ENCODE results near the gene GLIS1. TPM values are rescaled to one million over a fixed set of nuclear protein-coding genes. Genes with fewer than 3 reads are reported as not detected.

GLIS1 gene
- total RNA-seq, 1 experiment from 2014 or later = 0.39 TPM

DNA sequence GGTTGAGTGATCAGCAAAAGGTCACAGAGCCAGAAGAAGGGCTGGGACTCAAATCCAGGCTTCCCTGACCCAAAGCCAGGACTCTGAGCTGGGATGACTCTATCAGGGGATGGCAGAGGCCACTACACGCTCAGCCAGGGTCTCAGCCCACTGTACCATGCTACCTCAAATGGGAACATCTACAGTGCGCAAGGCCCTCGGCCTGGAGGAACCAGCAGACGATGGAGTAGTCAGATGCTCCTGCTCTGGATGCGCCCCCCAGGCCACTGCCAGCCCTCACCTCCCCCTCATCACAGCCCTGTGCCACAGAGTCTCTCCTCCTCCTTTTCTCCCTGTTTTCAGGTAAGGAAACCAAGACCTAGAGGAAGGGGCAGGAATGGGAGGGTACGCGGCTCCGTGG lies 39.0 kb downstream of the GLIS1 start:
- CTCF ChIA-PET = no interaction called here

GRCh38 chr1:53698384-53698980 lies 40.5 kb downstream of the GLIS1 start:
- Histone ChIP-seq H3K36me3 (ENCODE audit: control insufficient read depth in 1 of 2, insufficient read depth in 2 of 2, low read length in 2 of 2) (no peaks in the 10 kb centered on the region), H3K27me3 (ENCODE audit: insufficient read depth, low read length) (no peaks in the 10 kb centered on the region), H3K79me2 (ENCODE audit: insufficient read depth, low read length) (no peaks in the 10 kb centered on the region), H3K4me3 (replicated peaks in 1 of 2; ENCODE audit: low read depth in 1 of 2, low read length in 2 of 2) (no peak overlapping the region), H3K4me2 (ENCODE audit: low read length) (no peak overlapping the region), H3K4me1 (ENCODE audit: control insufficient read depth in 1 of 2, insufficient read depth in 2 of 2, low read length in 2 of 2) (no peaks in the 10 kb centered on the region), H2AFZ (ENCODE audit: low read depth, low read length, poor library complexity, severe bottlenecking) (no peak overlapping the region), H3K27ac (ENCODE audit: low read depth, low read length) (no peak overlapping the region), H3K9ac (ENCODE audit: low read length) (no peak overlapping the region), H3K9me3 (ENCODE audit: control insufficient read depth in 1 of 2, insufficient read depth in 1 of 2, low read depth in 1 of 2, low read length in 2 of 2) (no peaks in the 10 kb centered on the region), H4K20me1 (ENCODE audit: insufficient read depth) (no peaks in the 10 kb centered on the region), H3K9me2 (ENCODE audit: insufficient read depth) (no peaks in the 10 kb centered on the region)
- no TSS peak for BruUV-seq (replicated peaks)
- intact Hi-C loops (cut with micrococcal nuclease) = no loop called here
- CTCF ChIA-PET = no interaction called here
- TF ChIP-seq SIN3A (IDR thresholded peaks at IDR 0.05; ENCODE audit: low read depth) = no peak
- TF ChIP-seq CEBPB (IDR thresholded peaks at IDR 0.05; ENCODE audit: low read depth) = no peak
- TF ChIP-seq, protein P1, sequence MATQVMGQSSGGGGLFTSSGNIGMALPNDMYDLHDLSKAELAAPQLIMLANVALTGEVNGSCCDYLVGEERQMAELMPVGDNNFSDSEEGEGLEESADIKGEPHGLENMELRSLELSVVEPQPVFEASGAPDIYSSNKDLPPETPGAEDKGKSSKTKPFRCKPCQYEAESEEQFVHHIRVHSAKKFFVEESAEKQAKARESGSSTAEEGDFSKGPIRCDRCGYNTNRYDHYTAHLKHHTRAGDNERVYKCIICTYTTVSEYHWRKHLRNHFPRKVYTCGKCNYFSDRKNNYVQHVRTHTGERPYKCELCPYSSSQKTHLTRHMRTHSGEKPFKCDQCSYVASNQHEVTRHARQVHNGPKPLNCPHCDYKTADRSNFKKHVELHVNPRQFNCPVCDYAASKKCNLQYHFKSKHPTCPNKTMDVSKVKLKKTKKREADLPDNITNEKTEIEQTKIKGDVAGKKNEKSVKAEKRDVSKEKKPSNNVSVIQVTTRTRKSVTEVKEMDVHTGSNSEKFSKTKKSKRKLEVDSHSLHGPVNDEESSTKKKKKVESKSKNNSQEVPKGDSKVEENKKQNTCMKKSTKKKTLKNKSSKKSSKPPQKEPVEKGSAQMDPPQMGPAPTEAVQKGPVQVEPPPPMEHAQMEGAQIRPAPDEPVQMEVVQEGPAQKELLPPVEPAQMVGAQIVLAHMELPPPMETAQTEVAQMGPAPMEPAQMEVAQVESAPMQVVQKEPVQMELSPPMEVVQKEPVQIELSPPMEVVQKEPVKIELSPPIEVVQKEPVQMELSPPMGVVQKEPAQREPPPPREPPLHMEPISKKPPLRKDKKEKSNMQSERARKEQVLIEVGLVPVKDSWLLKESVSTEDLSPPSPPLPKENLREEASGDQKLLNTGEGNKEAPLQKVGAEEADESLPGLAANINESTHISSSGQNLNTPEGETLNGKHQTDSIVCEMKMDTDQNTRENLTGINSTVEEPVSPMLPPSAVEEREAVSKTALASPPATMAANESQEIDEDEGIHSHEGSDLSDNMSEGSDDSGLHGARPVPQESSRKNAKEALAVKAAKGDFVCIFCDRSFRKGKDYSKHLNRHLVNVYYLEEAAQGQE (IDR thresholded peaks at IDR 0.05; ENCODE audit: low read depth) = no peak
- TF ChIP-seq ZNF274 (IDR thresholded peaks at IDR 0.05; ENCODE audit: low read depth, low read length) = no peak
- no peak for TF ChIP-seq ZFX (IDR thresholded peaks at IDR 0.05)
- no peak for TF ChIP-seq CBX3 (IDR thresholded peaks at IDR 0.05; ENCODE audit: low read depth)
- TF ChIP-seq, protein P2, sequence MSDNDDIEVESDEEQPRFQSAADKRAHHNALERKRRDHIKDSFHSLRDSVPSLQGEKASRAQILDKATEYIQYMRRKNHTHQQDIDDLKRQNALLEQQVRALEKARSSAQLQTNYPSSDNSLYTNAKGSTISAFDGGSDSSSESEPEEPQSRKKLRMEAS (IDR thresholded peaks at IDR 0.05) = no peak
- no peak for TF ChIP-seq SP1 (IDR thresholded peaks at IDR 0.05; ENCODE audit: low read depth)
- TF ChIP-seq SRF (IDR thresholded peaks at IDR 0.05; ENCODE audit: low read depth) = no peak
- no peak for TF ChIP-seq POLR2A (IDR thresholded peaks at IDR 0.05; ENCODE audit: borderline replicate concordance, extremely low read depth, insufficient read depth, insufficient read length)
- TF ChIP-seq TCF7L2 (IDR thresholded peaks at IDR 0.05; ENCODE audit: borderline replicate concordance, extremely low read depth, insufficient read depth, insufficient read length) = no peak
- TF ChIP-seq RAD21 (IDR thresholded peaks at IDR 0.05; ENCODE audit: low read depth) = no peak
- no peak for TF ChIP-seq EZH2 (IDR thresholded peaks at IDR 0.05)
- no peak for TF ChIP-seq FOSL1 (IDR thresholded peaks at IDR 0.05; ENCODE audit: low read depth)
- no peak for TF ChIP-seq JUND (IDR thresholded peaks at IDR 0.05)
- no peak for TF ChIP-seq POLR2AphosphoS5 (IDR thresholded peaks at IDR 0.05; ENCODE audit: low read depth, low read length)
- TF ChIP-seq, protein P3, sequence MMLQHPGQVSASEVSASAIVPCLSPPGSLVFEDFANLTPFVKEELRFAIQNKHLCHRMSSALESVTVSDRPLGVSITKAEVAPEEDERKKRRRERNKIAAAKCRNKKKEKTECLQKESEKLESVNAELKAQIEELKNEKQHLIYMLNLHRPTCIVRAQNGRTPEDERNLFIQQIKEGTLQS (IDR thresholded peaks at IDR 0.05) = no peak
- TF ChIP-seq EGR1 (IDR thresholded peaks at IDR 0.05; ENCODE audit: low read depth) = no peak
- POLR2A ChIA-PET = no interaction called here
- DNase-seq (ENCODE audit: low read depth, low spot score) = no peak
- RAD21 ChIA-PET (ENCODE audit: low non-redundant PET in 1 of 2, low total read pairs in 2 of 2, uncharacterized antibody in 2 of 2, unreplicated experiment in 2 of 2) = no interaction called here
- ATAC-seq = no peak

More for the DNA sequence above, 39.0 kb downstream of the GLIS1 start:
- Histone ChIP-seq H3K4me2 (ENCODE audit: low read length) (no peak overlapping the region), H3K79me2 (ENCODE audit: insufficient read depth, low read length) (no peaks in the 10 kb centered on the region), H3K4me1 (ENCODE audit: control insufficient read depth in 1 of 2, insufficient read depth in 2 of 2, low read length in 2 of 2) (no peaks in the 10 kb centered on the region), H2AFZ (ENCODE audit: low read depth, low read length, poor library complexity, severe bottlenecking) (no peak overlapping the region), H4K20me1 (ENCODE audit: insufficient read depth) (no peaks in the 10 kb centered on the region), H3K9ac (ENCODE audit: low read length) (no peak overlapping the region), H3K4me3 (replicated peaks in 1 of 2; ENCODE audit: low read depth in 1 of 2, low read length in 2 of 2) (no peak overlapping the region), H3K9me2 (ENCODE audit: insufficient read depth) (no peaks in the 10 kb centered on the region), H3K36me3 (ENCODE audit: control insufficient read depth in 1 of 2, insufficient read depth in 2 of 2, low read length in 2 of 2) (no peaks in the 10 kb centered on the region), H3K27ac (ENCODE audit: low read depth, low read length) (no peak overlapping the region), H3K27me3 (ENCODE audit: insufficient read depth, low read length) (0 out of 2 replicates have a peak, but pooled peaks cover 6% of the 10 kb centered on the region), H3K9me3 (ENCODE audit: control insufficient read depth in 1 of 2, insufficient read depth in 1 of 2, low read depth in 1 of 2, low read length in 2 of 2) (no peaks in the 10 kb centered on the region)
- RAD21 ChIA-PET (ENCODE audit: low non-redundant PET in 1 of 2, low total read pairs in 2 of 2, uncharacterized antibody in 2 of 2, unreplicated experiment in 2 of 2) = no interaction called here
- DNase-seq (ENCODE audit: low read depth, low spot score) (no peak), ATAC-seq (no peak)
- no TSS peak for BruUV-seq (replicated peaks)
- TF ChIP-seq CEBPB (IDR thresholded peaks at IDR 0.05; ENCODE audit: low read depth) (no peak), SP1 (IDR thresholded peaks at IDR 0.05; ENCODE audit: low read depth) (no peak), ZFX (IDR thresholded peaks at IDR 0.05) (no peak)
- intact Hi-C loops (cut with micrococcal nuclease) = no loop called here
- POLR2A ChIA-PET = no interaction called here
